NCI-H345 (cell line): ENCODE results near the gene ZNF516.

Source experiments
- DNase-seq: peaks from one replicate; lab custom pipeline; 2025; lab: John Stamatoyannopoulos, UW

ZNF516 gene

DNA sequence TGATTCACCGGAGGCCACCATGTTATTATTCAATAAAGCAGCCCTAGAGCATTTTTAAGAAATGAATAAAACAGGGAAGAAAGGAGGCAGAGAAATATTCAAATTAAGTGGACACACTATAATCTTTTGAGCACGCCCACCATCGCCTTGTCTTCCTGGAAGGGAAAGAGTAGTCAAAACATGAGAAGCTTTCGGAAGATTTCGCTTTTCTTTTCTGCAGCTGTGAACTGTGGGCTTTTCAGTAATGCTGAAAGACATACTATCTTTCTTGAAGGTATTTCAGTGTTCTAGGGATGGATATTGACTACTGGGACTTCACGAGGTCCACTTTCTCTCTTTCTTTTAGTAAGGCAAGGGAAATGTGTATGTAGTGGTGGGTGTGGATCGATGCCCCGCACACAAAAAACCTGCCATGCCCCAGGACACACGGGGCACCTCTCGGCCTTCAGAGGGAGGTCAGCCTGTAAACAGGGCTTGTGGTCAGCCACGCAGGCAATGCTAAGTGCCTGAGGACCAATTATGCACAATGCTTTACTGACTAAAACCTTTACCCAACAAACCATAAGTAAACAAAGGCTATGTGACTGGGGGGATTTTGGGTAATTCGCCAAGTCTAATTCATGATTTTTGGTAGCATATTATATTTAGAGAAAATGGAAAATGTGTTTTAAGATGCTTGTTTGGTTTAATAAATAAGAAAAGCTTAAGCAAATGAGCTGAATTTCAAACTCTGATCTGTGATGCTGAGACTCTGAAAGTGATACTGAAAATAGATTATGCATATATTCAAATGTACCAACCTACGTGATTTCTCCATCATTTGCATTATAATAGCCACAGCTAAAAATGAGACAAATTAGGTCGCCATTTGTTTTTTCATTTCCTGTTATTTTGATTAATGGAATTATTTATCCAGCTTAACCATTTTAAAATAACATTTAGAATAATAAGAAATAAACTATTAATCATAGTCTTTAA is 130.5 kb downstream of the ZNF516 start:
- DNase-seq, result no peak

DNA sequence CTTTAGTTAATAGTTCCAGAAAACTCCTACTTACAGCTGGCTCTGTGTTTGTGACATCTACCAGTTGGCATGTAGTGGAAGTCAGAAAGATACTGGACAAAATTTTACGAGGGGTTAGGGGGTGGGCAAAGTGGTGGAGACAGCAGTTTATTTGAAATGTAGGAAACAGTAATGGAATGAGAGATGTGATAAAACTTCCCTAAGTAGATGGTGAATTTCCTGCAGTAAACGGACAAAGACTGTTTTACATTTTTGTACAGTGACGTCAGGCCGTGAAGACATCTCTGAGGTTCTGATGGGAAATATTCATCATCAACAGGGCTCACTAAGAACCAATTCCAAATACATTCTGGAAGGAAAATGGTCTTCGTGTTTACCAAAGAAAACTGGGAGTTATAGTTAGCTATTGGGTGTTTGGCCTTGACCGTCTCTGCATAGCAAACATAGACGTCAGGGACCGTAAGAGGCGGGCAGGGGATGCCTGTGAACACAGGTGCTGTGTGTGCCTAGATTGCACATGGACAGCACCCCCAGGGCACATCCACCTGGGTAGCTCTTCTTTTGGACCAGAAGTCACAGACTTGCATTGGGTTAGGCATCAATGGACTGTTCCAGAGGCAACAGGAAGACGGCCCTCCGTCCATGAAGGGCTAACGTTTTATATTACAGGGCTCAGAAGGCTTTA is 131.5 kb downstream of the ZNF516 start:
- DNase-seq, result no peak

DNA sequence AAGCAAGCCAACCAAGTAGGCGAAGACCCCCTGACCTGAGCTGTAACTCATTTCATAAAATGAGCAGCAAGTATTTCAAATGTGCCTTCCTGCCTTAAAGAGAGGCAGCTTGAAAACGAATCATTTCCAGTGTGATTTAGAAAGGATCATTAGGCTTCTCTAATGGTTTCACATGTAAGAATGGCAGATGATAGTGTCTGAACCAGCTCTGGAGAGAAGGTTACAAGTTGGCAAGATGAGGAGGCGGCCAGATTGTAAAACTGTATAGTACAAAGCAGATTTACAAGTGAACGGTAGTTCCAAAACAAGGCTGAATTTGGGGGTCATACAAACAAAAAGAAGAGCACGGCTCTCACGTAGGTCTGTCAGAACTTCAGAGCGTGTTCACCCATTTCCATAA is 132.4 kb downstream of the ZNF516 start:
- no peak for DNase-seq

DNA sequence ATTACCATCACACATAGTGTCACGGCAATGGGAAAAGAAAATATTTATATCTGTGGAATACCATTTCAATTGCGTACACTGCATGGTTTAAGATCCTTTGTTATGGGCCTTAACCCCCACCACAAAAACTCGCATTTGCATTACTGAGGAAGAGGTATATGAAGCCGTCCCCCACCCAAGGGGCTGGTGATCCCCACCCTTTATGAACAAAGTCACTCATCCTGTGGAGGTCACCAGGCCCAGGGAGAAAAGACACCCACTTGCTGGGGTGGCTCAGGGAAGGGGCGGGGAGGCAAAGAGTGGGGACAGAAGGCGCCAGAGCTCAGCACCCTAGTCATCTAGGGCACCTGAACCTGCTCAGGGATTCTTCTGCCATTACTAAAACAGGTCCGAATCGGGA is 133.8 kb downstream of the ZNF516 start:
- DNase-seq, result no peak

DNA sequence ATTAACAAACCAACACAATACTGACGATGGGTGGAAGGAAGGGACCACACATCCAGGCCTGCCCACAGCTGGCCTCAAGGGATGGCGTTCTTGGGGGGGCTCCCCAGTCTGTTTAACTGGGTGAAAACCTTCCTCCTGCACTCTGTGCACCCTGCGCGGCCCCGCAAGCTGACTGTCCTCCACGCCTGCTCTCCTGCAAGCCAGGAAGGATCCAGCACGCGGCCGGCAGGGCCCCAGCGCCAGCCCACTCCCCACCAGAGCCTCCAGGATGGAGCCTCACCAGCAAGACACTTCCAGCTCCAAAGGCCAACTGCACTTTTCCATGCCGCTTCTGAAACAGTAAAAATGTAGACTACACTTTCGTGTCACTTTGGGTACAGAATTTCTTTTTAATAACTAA is 135.1 kb downstream of the ZNF516 start:
- no peak for DNase-seq

DNA sequence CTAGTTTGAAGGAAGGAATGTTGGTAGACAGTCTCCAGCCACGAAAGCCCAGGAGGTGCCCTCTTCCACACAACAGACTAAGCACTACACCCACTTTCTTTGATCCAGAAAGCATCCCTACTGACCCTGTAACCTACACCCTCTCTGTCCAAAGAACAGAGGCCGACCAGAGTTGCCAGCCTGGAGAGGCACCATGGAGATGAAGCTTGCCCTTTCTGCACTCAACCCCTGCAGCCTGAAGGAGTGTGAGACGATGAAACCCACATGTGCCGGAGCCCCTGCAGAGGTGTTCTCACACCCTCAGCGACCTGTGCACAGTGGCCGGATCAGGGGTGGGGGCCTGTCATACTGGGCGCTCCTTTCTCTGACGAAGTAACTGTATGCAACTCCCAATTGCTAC is 136.3 kb downstream of the ZNF516 start:
- DNase-seq, result no peak

DNA sequence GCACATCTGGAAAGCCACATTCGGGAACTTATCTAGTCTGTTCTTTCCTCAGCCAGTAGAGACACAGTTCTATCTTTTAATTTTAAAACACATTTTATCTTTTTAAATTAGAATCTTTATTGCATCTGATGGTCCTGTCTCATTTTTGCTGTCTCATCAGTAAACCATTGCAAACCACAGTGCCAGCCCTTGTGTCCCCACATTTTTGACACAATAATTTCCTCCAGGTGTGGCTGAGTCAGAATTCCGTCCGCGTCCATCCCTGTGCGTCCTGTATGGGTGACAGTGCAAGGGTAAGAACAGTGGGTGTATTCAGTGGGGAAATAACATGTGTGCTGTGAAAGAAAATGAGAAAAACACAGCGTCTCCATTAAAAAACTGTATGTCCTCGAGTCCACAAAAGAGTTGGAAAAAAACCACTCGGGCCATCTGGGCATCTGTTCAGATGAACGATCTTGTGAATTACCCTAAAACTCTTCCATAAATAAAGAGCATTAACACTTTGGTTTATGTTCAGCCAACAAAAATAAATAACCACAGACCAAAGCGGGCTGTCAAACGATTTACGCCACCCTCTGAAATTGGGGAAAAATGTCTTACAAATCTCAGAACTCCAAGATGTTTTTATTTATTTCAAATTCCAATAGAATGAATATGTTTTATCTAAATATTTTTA is 137.3 kb downstream of the ZNF516 start:
- no peak for DNase-seq

DNA sequence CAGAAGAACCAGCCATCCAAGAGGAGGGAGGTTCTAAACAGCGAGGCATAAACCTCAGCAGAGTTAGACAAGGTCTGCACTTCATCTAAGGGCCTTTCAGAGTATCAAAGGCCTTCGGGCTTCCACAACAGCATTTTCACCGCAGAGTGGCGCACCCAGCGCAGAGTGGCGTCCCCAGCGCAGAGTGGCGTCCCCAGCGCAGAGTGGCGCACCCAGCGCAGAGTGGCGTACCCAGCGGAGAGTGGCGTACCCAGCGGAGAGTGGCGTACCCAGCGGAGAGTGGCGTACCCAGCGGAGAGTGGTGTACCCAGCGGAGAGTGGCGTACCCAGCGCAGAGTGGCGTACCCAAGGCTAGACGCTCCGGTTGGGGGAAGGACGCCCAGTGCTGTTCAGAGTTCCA is 137.9 kb downstream of the ZNF516 start:
- DNase-seq, result no peak

DNA sequence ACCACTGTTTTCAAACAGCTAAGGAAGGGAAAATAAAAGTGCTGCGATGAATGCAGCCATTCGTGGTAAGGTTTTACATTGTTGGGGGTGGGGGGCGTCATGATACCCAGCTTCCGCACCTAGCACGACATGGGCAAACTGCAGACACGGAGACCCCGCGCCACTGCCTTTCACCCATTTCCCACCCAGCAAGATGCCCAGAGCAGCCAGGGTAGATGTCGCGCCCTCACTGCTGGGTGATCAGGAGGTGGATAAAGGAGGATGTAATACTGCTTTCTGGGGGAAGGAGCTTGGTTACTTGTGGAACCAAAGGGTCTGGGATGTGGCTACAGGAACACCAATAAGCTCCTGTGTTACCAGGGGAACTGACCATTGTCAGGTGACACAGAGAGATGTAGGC is 138.4 kb downstream of the ZNF516 start:
- no peak for DNase-seq

DNA sequence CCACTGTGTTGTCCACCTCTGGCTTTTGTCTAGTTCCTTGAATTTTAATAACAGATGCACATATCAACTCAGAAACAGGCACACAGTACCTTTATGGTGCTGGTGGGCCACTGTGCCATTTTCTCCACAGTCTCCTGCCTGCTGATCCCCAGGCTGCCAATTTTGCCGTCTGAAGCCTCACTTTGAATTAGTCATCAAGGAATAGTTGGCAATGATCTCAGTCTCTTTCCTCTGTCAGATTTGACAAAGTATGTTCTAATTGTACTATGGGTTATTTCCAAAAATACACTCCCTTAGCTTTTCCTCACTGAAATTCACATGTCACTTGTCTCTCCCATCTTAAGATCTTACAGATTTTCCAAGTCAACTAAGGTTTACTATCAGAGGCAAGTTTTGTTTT is 140.7 kb downstream of the ZNF516 start:
- DNase-seq, result no peak

DNA sequence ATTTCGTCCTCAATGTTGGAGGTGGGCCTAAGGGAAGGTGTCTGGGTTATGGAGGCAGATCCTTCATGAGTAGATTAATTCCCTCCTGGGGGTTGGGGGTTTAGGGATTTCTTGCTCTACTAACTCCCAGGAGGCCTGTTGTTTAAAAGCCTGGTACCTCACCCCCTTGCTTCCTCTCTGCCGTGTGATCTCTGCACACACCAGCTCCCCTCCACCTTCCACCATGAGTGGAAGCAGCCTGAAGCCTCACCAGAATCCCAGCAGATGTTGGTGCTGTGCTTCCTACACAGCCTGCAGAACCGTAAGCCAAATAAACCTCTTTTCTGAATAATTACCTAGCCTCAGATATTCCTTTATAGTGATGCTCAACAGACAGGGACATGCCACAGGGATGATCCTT is 141.5 kb downstream of the ZNF516 start:
- DNase-seq, result no peak

DNA sequence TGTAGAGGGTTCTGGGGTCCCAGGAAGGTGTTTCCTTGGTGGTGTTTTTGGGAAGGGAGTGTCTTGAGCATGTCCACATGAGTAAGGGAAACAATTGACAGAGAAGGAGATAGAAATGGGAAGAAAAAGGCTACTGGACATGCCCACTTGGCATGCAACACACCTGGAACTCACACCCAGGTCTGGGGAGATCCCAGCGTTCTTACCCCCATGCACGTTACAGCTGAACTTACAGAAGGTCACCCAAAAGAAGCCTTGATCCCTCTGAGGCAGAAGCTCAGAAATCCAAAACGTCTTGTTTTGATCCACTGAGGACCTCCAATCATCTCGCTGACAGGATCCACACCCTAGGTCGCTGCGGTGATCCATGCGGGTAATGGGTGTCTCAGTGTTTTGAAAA is 142.0 kb downstream of the ZNF516 start:
- no peak for DNase-seq

DNA sequence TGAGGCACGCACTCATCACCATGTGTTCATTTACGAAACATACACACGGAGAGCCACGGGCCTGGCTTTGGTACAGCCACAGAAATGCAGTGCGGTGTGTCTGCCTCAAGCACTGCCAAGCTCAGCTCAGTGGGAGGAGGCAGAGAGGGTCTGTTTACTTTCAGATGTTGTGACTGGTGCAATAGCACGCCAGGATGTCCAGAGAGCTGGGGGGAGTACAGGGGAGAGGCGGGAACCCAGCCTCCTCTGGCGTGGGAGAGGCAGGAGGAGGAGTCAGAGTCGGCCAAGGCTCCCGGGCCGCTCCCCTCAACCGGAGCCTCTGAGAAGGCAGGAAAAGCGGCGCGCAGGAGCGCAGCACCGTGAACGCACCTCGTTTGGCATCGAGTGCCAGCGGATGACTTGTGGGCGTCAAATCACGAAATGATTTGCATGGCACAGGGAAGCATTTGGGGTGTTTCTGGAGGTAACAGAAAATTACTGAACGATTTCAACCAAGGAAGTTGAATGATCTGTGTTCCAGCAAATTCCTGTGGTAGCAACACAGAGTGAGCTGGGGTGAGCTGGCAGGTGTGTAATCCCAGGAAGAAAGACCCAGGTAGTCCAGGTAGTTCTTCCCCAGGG is 143.0 kb downstream of the ZNF516 start:
- peak; percentile 87 for DNase-seq

DNA sequence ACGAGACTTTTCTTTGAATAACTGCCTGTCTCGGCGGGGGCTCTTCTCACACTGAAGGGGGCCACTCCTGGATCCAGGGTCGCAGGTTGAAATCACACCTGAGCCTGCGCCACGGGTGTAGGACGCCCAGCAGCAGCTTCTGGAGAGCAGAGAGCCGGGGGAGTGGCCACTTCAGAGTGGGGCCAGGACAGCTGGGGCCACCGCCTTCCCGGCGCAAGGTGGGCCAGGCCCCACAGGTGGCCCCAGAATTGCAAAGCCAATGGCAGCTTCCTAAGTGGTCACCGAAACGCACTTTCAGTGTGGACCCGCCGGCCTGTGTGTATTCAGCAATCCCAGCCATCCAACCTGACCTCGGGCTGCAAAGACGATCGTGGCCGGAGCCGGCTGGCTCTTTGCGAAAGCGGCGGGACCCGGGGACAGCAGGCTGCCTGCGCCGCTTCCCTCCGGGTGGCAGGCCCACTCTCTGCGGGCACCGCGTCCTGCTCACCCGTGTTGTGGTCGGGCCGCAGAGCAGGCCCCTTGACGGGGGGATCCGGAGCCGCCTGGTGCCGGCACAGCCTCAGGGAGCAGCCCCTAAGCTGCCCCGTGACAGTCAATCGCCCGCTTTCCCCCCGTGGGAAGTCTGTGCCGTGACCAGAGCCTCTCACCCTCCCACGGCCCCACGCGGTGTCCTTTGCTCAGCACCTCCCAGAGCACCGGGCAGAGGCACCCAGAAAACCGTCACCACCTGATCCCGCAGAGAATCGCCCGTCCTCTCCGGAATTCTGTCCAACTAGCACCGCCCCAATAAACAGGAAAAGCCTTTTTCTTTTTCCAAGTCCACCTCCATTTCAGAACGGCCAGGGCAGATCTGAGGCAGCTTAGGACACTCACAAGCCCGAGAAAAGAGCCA is 144.7 kb downstream of the ZNF516 start:
- no peak for DNase-seq

DNA sequence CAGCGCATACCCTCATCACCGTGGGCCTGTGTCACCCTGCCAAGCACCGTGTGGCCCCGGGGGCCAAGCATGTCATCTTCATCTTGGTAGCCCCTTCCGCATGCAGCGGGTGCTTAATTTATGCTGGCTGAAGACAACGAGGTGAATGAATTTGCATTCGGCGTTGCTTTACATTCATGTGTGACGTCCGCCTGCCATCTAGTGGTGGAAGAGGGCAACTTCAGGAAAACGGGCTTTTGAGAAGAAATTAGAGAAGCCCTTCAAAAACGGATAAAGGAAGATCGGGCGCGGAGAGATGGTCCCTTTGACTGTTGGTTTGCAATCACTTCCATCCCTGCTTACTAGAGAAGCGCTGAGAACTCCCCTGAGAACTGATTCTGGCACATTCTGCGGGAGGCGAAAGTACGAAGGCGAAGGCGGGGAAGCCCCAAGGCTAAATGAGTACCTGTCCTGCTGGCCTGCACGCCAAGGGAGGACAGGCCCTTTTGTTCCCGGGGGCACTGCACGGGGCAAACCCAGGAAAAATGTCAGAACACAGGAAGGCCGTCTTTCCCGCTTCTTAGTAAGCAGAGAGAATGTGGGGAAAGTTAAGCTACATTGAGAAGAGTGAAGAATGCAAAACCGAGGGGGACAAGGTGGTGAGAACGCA is 145.9 kb downstream of the ZNF516 start:
- DNase-seq, result peak; percentile 89

DNA sequence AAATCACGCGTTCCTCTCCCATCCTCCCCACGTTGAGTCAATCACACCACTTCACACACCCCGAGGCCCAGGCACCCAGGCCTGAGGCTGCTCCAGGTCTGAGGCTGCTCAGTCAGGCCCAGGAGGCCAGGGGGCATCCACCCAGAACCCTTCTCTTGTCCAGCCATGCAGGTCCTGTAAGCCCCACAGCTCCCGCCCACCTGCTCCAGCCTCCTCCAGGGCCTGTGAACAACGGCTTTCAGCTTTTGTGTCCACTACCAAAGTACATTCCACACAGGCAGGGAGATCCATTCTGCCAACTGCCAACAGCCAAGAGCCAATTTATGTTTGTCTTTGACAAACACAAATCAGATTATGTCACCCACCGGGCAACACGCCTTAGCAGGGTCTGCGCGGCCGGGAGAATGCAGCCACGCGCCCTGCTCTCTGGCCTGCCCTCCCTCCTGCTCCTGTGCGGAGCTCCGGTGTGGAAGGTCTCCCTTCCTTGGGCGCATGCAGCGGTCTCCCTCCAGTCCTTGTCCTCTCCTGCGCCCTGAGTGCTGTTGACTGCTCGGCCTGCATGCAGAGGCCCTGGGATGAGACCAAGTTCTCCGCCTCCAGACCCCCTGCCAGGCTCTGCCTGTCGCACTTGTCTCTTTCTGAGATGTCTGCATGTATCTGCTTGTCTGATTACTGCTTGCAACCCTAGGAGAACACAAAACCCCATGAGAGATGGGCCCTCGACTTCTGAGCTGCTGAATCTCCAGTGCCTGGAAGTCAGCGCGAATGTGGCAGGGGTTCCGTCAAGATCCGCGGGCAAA is 146.6 kb downstream of the ZNF516 start:
- peak; percentile 77 for DNase-seq

DNA sequence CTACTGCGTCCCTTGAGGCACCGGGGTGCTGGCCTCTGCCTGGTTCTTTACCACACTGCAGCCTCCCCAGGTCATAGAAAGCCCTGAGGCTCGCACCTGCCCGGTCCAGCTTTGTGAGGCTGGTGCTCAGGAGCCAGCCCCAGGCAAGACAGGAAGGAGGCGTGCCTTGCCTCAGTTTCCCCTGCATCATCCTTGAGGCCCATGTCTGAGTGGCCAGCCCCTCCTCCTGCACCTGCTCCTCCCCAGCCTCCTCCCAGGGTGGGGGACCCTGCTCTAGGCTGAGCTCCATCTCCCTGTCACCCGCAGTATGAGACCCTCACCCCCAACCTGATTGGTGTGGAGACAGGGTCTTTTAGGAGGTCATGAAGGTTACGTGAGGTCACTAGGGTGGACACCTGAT is 147.7 kb downstream of the ZNF516 start:
- no peak for DNase-seq

DNA sequence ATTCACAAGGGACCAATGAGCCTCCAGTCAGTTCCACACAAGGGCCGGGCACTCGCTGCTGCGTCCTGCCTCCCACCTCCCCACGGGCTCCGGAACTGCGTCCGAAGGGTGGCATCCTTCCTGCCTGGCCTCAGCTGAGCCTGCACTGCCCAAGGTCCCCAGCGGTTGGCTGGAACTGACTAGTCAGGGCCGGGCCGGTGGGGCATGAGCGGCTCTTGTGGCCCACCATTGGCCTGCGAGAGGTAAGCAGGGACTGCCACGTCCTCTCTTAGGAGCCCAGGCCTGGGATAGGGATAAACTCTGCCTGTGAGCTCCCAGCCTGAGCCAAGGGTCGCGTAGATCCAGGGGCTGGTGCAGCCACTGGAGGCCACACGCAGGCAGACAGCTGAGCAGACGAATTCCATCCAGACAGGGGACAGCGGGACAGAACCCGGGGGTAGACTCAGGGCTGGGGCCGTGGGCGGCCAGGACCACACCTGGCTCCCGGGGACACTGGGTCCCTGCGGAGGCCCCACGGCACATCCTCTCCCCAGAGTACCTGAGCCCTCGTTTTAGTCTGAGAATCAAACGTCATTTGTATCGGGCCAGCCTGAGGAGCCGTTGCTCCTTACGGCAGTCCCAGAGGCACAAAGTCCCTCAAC is 148.4 kb downstream of the ZNF516 start:
- DNase-seq, result no peak

DNA sequence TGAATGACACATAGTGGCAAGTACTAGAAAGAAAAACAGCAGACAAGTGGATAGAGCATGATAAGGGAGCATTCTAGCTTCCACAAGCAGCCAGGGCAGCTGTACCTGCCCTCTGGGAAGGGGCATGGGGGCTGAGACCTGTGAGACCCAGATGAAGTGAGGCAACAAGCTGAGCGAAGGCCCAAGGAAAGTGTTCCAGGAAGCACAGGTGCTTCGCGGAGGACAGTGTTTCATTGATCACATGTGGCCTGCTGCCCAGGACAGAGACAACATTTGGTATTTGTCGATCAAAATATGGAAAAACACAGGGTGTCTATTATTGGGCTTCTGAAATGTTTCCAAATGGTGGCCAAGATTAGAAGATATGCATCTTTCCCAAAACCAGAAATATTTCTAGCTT is 149.1 kb downstream of the ZNF516 start:
- DNase-seq, result no peak
